Liver (tissue), 9 donors: ENCODE data around the gene SLC24A3. TPM values are rescaled to one million over a fixed set of nuclear protein-coding genes. Genes with fewer than 3 reads are reported as not detected.

ENCODE experiments used
- DNase-seq: peaks from one replicate; pipeline ENCODE4 v3.0.0-alpha.2; 2017; ENCODE audit warnings: low spot score
- H3K27ac ChIP-seq, 2 donors: one replicate each; pipeline ENCODE4 v1.7.0; 2013; ENCODE audit warnings: inconsistent platforms in 2 of 2, low read length in 2 of 2, control low read depth in 1 of 2, low read depth in 1 of 2, mild to moderate bottlenecking in 1 of 2
- H3K27me3 ChIP-seq, 4 donors: one replicate each; pipeline versions ENCODE4 v1.6.1 to v1.7.0; 2013; ENCODE audit warnings: low read length in 3 of 4, inconsistent platforms in 1 of 4, mild to moderate bottlenecking in 1 of 4, moderate library complexity in 1 of 4; ENCODE audit not compliant: control insufficient read depth in 4 of 4, insufficient read depth in 4 of 4
- H3K36me3 ChIP-seq, 4 donors: one replicate each; pipeline versions ENCODE4 v1.6.1 to v1.7.0; 2013; ENCODE audit warnings: low read length in 3 of 4, mild to moderate bottlenecking in 3 of 4, low read depth in 1 of 4, moderate library complexity in 1 of 4; ENCODE audit not compliant: control insufficient read depth in 4 of 4, insufficient read depth in 3 of 4
- H3K4me1 ChIP-seq, 4 donors: one replicate each; pipeline versions ENCODE4 v1.6.1 to v1.7.0; 2013; ENCODE audit warnings: low read length in 3 of 4, mild to moderate bottlenecking in 3 of 4, moderate library complexity in 1 of 4; ENCODE audit not compliant: control insufficient read depth in 4 of 4, insufficient read depth in 4 of 4
- H3K4me3 ChIP-seq, 3 donors: one replicate each; pipeline versions ENCODE4 v1.6.1 to v1.7.0; 2013; ENCODE audit warnings: low read length in 3 of 3, control low read depth in 1 of 3, low read depth in 1 of 3, mild to moderate bottlenecking in 1 of 3
- H3K9ac ChIP-seq, 2 donors: one replicate each; pipeline ENCODE4 v1.7.0; 2013; ENCODE audit warnings: low read length in 2 of 2, mild to moderate bottlenecking in 2 of 2, moderate library complexity in 2 of 2, control low read depth in 1 of 2, low read depth in 1 of 2
- H3K9me3 ChIP-seq, 4 donors: one replicate each; pipeline versions ENCODE4 v1.6.1 to v1.7.0; 2013; ENCODE audit warnings: low read length in 3 of 4; ENCODE audit not compliant: control insufficient read depth in 4 of 4
- CTCF ChIP-seq: fragments of 150-350 bp; IDR thresholded peaks from 2 replicates; pipeline ENCODE4 v1.5.1; 2017; ENCODE audit warnings: improper control_type of control experiment, low read depth, low read length; ENCODE audit not compliant: missing input control
- EGR1 ChIP-seq, 2 donors: IDR thresholded peaks; 2 replicates each; pipeline ENCODE4 v1.6.1; 2016 to 2018; ENCODE audit warnings: antibody characterized with exemption in 2 of 2, low read depth in 2 of 2
- FOXA1 ChIP-seq: IDR thresholded peaks from 2 replicates; pipeline ENCODE4 v1.6.1; 2016; ENCODE audit warnings: antibody characterized with exemption
- FOXA2 ChIP-seq: IDR thresholded peaks from 2 replicates; pipeline ENCODE4 v1.6.1; 2016; ENCODE audit warnings: antibody characterized with exemption
- GABPA ChIP-seq, 2 donors: IDR thresholded peaks in 1 of 2; conservative IDR thresholded peaks in 1 of 2; 2 replicates each; pipeline ENCODE4 v1.6.1; 2016; ENCODE audit warnings: antibody characterized with exemption in 2 of 2, mild to moderate bottlenecking in 1 of 2, moderate library complexity in 1 of 2
- HNF4A ChIP-seq, 2 donors: conservative IDR thresholded peaks; 2 replicates each; pipeline ENCODE4 v1.6.1; 2016; ENCODE audit warnings: antibody characterized with exemption in 2 of 2, mild to moderate bottlenecking in 2 of 2
- HNF4G ChIP-seq: IDR thresholded peaks from 2 replicates; pipeline ENCODE4 v1.6.1; 2016; ENCODE audit warnings: antibody characterized with exemption
- JUND ChIP-seq, 2 donors: IDR thresholded peaks; 2 replicates each; pipeline ENCODE4 v1.6.1; 2016; ENCODE audit warnings: antibody characterized with exemption in 2 of 2
- NR2F2 ChIP-seq: IDR thresholded peaks from 2 replicates; pipeline ENCODE4 v1.6.1; 2016; ENCODE audit warnings: antibody characterized with exemption
- RAD21 ChIP-seq, 2 donors: IDR thresholded peaks; 2 replicates each; pipeline ENCODE4 v1.6.1; 2016; ENCODE audit warnings: antibody characterized with exemption in 2 of 2, mild to moderate bottlenecking in 2 of 2
- REST ChIP-seq: IDR thresholded peaks from 2 replicates; pipeline ENCODE4 v1.6.1; 2016; ENCODE audit warnings: antibody characterized with exemption, mild to moderate bottlenecking
- RXRA ChIP-seq, 2 donors: IDR thresholded peaks; 2 replicates each; pipeline ENCODE4 v1.6.1; 2017 to 2018; ENCODE audit warnings: antibody characterized with exemption in 2 of 2, mild to moderate bottlenecking in 1 of 2
- SP1 ChIP-seq: IDR thresholded peaks from 2 replicates; pipeline ENCODE4 v1.6.1; 2018; ENCODE audit warnings: antibody characterized with exemption, mild to moderate bottlenecking
- TAF1 ChIP-seq: conservative IDR thresholded peaks from 2 replicates; pipeline ENCODE4 v1.6.1; 2016; ENCODE audit warnings: antibody characterized with exemption, mild to moderate bottlenecking
- YY1 ChIP-seq: IDR thresholded peaks from 2 replicates; pipeline ENCODE4 v1.6.1; 2016; ENCODE audit warnings: antibody characterized with exemption, mild to moderate bottlenecking
- WGBS: extraction: QIAGEN DNeasy Blood & Tissue Kit; methylation state at CpG from one replicate; pipeline ENCODE4 v1.1.7; 2013; 5-methylcytosine and 5-hydroxymethylcytosine counted together
- polyA plus RNA-seq, 2 donors: library from polyadenylated mRNA; stranded (reverse) in 1 of 2; unstranded in 1 of 2; fragments of 200-250 nt in 1 of 2; fragments of >200 nt in 1 of 2; fragmentation: Nextera tagmentation in 1 of 2; extraction: Ambion mirVana in 1 of 2; gene quantifications; one replicate each; pipeline versions ENCODE4 v1.2.1 to v1.2.3, GENCODE V29; 2013 to 2015
- total RNA-seq, 2 donors: library from RNA; depleted of rRNA; stranded (reverse); fragments of >200 nt; gene quantifications; one replicate each; pipeline ENCODE4 v1.2.3, GENCODE V29; 2014
- TF ChIP-seq, protein P1 (sequence below): IDR thresholded peaks from 2 replicates; pipeline ENCODE4 v1.6.1; 2016; ENCODE audit warnings: antibody characterized with exemption
- TF ChIP-seq, protein P2 (sequence below): IDR thresholded peaks from 2 replicates; pipeline ENCODE4 v1.6.1; 2016; ENCODE audit warnings: antibody characterized with exemption
- donor health status: healthy.
- donor health status: healthy.
- donor health status: healthy.
- donor health status: healthy.
- donor health status: healthy.

The SLC24A3 gene
- total and polyA plus RNA-seq, 4 donors = 0.28 to 1.8 (median 0.46) TPM

GRCh38 chr20:19367591-19367990, 155.1 kb downstream of the SLC24A3 start:
- Histone ChIP-seq H3K27me3 (peaks cover 0 to 5% (median 0%) of the 10 kb centered on the region in 4 donors), H3K9me3 (no peaks in the 10 kb centered on the region), H3K4me3 (no peak overlapping the region), H3K36me3 (no peaks in the 10 kb centered on the region), H3K27ac (no peak overlapping the region), H3K4me1 (no peaks in the 10 kb centered on the region), H3K9ac (no peak overlapping the region)
- no peak for DNase-seq
- WGBS = 82% methylated on average over 2 of the region's 2 CpGs
- no peak for TF ChIP-seq NR2F2
- no peak for TF ChIP-seq HNF4G
- TF ChIP-seq JUND (IDR thresholded peaks at IDR 0.05) = no peak
- no peak for TF ChIP-seq RAD21 (IDR thresholded peaks at IDR 0.05)
- no peak for TF ChIP-seq RXRA (IDR thresholded peaks at IDR 0.05)
- TF ChIP-seq EGR1 (IDR thresholded peaks at IDR 0.05; ENCODE audit: low read depth in 2 of 2) = no peak
- no peak for TF ChIP-seq HNF4A (conservative IDR thresholded peaks at IDR 0.05)
- TF ChIP-seq SP1 = no peak
- TF ChIP-seq TAF1 = no peak
- no peak for TF ChIP-seq CTCF
- TF ChIP-seq, protein P1, sequence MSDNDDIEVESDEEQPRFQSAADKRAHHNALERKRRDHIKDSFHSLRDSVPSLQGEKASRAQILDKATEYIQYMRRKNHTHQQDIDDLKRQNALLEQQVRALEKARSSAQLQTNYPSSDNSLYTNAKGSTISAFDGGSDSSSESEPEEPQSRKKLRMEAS = no peak
- TF ChIP-seq REST = no peak
- no peak for TF ChIP-seq GABPA (IDR thresholded peaks at IDR 0.05 in 1 of 2, conservative IDR thresholded peaks at IDR 0.05 in 1 of 2)
- no peak for TF ChIP-seq YY1

GRCh38 chr20:19368351-19368750, 155.9 kb downstream of the SLC24A3 start:
- Histone ChIP-seq H3K27me3 (peaks cover 0 to 5% (median 0%) of the 10 kb centered on the region in 4 donors), H3K27ac (no peak overlapping the region), H3K4me1 (no peaks in the 10 kb centered on the region), H3K9me3 (no peaks in the 10 kb centered on the region), H3K9ac (no peak overlapping the region), H3K36me3 (no peaks in the 10 kb centered on the region), H3K4me3 (no peak overlapping the region)
- WGBS = 72% methylated on average over 3 of the region's 3 CpGs
- no peak for DNase-seq
- no peak for TF ChIP-seq FOXA1
- TF ChIP-seq, protein P2, sequence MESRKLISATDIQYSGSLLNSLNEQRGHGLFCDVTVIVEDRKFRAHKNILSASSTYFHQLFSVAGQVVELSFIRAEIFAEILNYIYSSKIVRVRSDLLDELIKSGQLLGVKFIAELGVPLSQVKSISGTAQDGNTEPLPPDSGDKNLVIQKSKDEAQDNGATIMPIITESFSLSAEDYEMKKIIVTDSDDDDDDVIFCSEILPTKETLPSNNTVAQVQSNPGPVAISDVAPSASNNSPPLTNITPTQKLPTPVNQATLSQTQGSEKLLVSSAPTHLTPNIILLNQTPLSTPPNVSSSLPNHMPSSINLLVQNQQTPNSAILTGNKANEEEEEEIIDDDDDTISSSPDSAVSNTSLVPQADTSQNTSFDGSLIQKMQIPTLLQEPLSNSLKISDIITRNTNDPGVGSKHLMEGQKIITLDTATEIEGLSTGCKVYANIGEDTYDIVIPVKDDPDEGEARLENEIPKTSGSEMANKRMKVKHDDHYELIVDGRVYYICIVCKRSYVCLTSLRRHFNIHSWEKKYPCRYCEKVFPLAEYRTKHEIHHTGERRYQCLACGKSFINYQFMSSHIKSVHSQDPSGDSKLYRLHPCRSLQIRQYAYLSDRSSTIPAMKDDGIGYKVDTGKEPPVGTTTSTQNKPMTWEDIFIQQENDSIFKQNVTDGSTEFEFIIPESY = no peak
- TF ChIP-seq HNF4A (conservative IDR thresholded peaks at IDR 0.05) = no peak
- no peak for TF ChIP-seq REST
- TF ChIP-seq FOXA2 = no peak
- TF ChIP-seq HNF4G = no peak
- no peak for TF ChIP-seq TAF1
- no peak for TF ChIP-seq CTCF
- TF ChIP-seq JUND (IDR thresholded peaks at IDR 0.05) = no peak
- TF ChIP-seq GABPA (IDR thresholded peaks at IDR 0.05 in 1 of 2, conservative IDR thresholded peaks at IDR 0.05 in 1 of 2) = no peak
- TF ChIP-seq SP1 = no peak
- no peak for TF ChIP-seq NR2F2
- no peak for TF ChIP-seq YY1
- TF ChIP-seq RAD21 (IDR thresholded peaks at IDR 0.05) = no peak
- TF ChIP-seq RXRA (IDR thresholded peaks at IDR 0.05) = no peak
- TF ChIP-seq, protein P1 = no peak
- no peak for TF ChIP-seq EGR1 (IDR thresholded peaks at IDR 0.05; ENCODE audit: low read depth in 2 of 2)
